ENCODE data around the gene HS3ST6. TPM values are rescaled to one million over a fixed set of nuclear protein-coding genes. Genes with fewer than 3 reads are reported as not detected.
"Not testable (repeated sequence)": the region's sequence is repeated elsewhere in the genome, so short reads cannot be mapped to it uniquely, and the experiment has no call there.

Gene HS3ST6
- total RNA-seq, 2 donors from 2014 or later: not detected

DNA sequence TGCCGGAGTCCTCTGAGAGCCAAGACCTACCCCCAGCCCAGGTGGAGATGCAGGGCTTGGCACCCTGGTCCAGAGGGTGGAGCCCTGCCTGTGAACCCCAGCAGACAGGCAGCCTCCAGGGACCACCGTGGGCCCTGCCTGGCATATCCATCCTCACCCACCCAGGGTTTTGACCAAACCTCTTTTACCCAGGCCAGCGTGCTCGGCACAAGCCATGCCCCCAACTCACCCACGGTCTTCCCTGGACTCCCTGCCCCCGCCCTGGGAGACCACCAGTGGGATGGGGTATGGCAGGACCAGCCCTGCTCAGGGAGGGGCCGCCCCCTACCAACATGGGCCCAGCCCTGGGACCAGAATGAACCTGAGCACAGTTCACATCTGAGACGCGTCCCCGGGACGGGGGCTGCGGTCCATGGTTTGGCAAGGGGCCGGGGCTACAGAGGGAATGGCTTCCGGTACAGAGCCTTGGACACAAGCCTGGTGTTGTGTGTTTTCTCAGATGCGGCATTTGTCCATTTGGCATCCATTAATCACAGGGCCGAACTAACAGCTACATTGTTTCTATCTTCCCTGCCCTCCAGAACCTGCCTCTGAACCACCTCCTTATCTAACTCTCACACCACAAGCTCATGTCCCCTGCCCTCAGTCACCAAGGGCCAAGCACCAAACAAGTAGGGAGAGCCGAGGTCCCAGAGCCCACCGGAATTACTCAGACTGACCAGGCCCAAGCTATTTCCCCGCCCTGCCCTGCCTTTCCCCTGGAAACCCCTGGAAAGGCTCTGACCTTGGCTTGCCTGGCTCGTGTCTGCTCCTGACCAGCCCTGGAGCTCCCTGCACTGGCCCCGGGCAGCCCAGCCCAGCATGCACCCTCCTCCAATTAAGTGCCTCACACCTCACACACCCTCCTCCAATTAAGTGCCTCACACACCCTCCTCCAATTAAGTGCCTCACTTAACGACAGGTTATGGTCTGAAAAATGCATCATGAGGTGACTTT lies 14.1 kb downstream of the HS3ST6 start:
- no peak overlapping the region for H3K4me3 Mint-ChIP-seq
- H3K9me3 Mint-ChIP-seq: no peaks in the 10 kb centered on the region
- no peak for ATAC-seq (replicated peaks in 1 of 2)
- H3K4me1 Mint-ChIP-seq (ENCODE audit: low read depth): no peaks in the 10 kb centered on the region
- peaks cover 13% of the 10 kb centered on the region for H3K27me3 Mint-ChIP-seq (ENCODE audit: low read depth)
- DNase-seq: no peak
- H3K36me3 Mint-ChIP-seq (ENCODE audit: insufficient read depth in 2 of 2): no peaks in the 10 kb centered on the region
- H3K27ac Mint-ChIP-seq: no peak overlapping the region

DNA sequence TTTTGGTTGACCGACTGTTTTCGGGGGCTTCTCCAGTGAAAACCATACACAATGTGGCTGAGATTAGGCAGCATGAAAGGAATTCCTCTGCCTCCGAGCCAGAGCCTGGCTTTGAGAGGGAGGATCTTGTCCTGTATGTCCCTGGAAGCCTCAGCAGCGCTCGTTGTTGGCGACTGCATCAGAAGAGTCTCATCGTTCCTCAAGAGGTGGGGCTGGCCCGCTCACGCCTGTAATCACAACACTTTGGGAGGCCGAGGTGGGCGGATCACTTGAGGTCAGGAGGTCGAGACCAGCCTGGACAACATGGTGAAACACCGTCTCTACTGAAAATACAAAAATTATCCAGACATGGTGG lies 15.0 kb downstream of the HS3ST6 start:
- Mint-ChIP-seq H3K36me3 (ENCODE audit: insufficient read depth in 2 of 2) (no peaks in the 10 kb centered on the region), H3K27me3 (ENCODE audit: low read depth) (peaks cover 5% of the 10 kb centered on the region), H3K4me3 (no peak overlapping the region), H3K27ac (no peak overlapping the region), H3K4me1 (ENCODE audit: low read depth) (no peaks in the 10 kb centered on the region), H3K9me3 (no peaks in the 10 kb centered on the region)
- no peak for ATAC-seq (replicated peaks in 1 of 2)
- no peak for DNase-seq

DNA sequence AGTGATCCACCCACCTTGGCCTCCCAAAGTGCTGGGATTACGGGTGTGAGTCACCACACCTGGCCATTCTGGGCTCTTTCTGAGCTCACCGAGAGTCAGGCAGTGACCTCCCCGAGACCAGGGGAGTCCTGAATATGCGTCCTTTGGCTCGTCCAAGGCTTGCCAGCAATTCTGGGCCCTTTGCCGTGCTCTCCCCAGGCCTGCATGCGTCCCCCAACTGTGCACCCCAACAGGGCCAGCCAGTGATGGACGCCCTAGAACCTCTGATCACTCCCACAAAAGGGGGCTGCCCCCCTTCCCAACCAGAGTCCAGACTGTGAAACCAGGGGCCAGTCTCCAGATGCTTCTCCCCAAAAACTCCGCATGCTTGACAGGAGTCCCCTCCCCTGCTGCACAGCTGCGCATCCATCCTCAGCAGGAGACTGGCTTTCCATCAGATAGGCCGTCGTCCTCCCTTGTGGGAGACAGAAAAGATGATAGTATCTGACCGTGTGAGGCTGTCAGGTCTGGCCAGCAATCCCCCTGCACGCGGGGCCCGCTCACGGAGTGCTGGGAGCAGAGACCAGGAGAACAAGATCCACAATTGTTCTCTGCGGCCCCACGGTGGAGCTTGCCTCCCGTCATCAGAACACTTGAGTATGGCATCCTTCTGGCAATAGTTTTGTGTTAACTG lies 15.5 kb downstream of the HS3ST6 start:
- Mint-ChIP-seq H3K9me3 (no peaks in the 10 kb centered on the region), H3K27ac (no peak overlapping the region), H3K4me1 (ENCODE audit: low read depth) (no peaks in the 10 kb centered on the region), H3K4me3 (no peak overlapping the region), H3K36me3 (ENCODE audit: insufficient read depth in 2 of 2) (no peaks in the 10 kb centered on the region), H3K27me3 (ENCODE audit: low read depth) (peaks cover 5% of the 10 kb centered on the region)
- no peak for DNase-seq
- ATAC-seq (replicated peaks in 1 of 2): no peak

GRCh38 chr16:1900452-1900774 lies 17.8 kb downstream of the HS3ST6 start:
- H3K27me3 Mint-ChIP-seq (ENCODE audit: low read depth): no peaks in the 10 kb centered on the region
- no peak for ATAC-seq (replicated peaks in 1 of 2)

GRCh38 chr16:1899641-1900451 lies 18.4 kb downstream of the HS3ST6 start:
- no peak overlapping the region for H3K27ac Mint-ChIP-seq

More at GRCh38 chr16:1900452-1900774, 17.8 kb downstream of the HS3ST6 start:
- Mint-ChIP-seq H3K27ac (no peak overlapping the region), H3K4me1 (ENCODE audit: low read depth) (no peaks in the 10 kb centered on the region), H3K4me3 (no peak overlapping the region), H3K36me3 (ENCODE audit: insufficient read depth in 2 of 2) (no peaks in the 10 kb centered on the region), H3K9me3 (no peaks in the 10 kb centered on the region)
- DNase-seq: no peak

DNA sequence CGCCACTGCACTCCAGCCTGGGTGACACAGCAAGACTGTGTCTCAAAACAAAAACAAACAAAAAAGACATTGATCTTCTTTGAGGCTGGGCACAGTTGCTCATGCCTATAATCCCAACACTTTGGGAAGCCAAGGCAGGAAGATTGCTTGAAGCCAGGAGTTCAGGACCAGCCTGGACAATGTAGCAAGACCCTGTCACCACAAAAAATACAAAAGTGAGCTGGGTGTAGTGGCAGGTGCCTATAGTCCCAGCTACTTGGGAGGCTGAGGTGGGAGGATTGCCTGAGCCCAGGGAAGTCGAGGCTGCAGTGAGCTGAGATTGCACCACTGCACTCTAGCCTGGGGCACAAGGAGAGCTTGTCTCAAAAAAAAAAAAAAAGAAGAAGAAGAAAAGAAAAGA lies 20.5 kb downstream of the HS3ST6 start:
- H3K4me1 Mint-ChIP-seq (ENCODE audit: low read depth); H3K36me3 Mint-ChIP-seq (ENCODE audit: insufficient read depth in 2 of 2); H3K27ac Mint-ChIP-seq; ATAC-seq (replicated peaks in 1 of 2); DNase-seq; H3K4me3 Mint-ChIP-seq; H3K9me3 Mint-ChIP-seq; H3K27me3 Mint-ChIP-seq (ENCODE audit: low read depth): not testable (repeated sequence)

More at GRCh38 chr16:1899641-1900451, 18.4 kb downstream of the HS3ST6 start:
- no peak for ATAC-seq (replicated peaks in 1 of 2)
- Mint-ChIP-seq H3K4me1 (ENCODE audit: low read depth) (no peaks in the 10 kb centered on the region), H3K9me3 (no peaks in the 10 kb centered on the region), H3K4me3 (no peak overlapping the region), H3K27me3 (ENCODE audit: low read depth) (no peaks in the 10 kb centered on the region), H3K36me3 (ENCODE audit: insufficient read depth in 2 of 2) (no peaks in the 10 kb centered on the region)
- no peak for DNase-seq

GRCh38 chr16:1895949-1896675 lies 22.1 kb downstream of the HS3ST6 start:
- ATAC-seq (replicated peaks in 1 of 2) (no peak), DNase-seq (no peak)
- Mint-ChIP-seq H3K4me1 (ENCODE audit: low read depth) (no peaks in the 10 kb centered on the region), H3K9me3 (no peaks in the 10 kb centered on the region), H3K4me3 (no peak overlapping the region), H3K27me3 (ENCODE audit: low read depth) (peaks cover 11% of the 10 kb centered on the region), H3K36me3 (ENCODE audit: insufficient read depth in 2 of 2) (no peaks in the 10 kb centered on the region), H3K27ac (no peak overlapping the region)

DNA sequence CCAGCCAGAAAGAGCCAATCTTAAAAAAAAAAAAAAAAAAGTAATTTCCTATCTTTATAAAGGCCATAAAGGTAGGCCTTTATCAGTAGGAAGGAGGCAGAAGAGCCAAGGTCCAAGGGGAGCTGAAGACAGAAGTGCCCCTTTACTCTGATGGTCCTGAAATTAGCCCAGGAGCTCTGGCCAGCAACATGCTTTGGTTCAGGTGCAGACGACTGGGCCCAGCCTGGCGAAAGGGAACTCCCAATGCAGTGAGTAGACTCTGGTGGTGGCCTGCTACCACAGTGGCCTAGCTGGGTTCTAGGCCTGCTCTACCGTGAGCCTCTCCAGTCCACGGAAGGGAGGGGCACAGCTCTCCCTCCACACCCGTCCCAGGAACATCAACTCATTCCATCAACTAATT lies 23.1 kb downstream of the HS3ST6 start:
- ATAC-seq (replicated peaks in 1 of 2): no peak
- no peaks in the 10 kb centered on the region for H3K36me3 Mint-ChIP-seq (ENCODE audit: insufficient read depth in 2 of 2)
- H3K9me3 Mint-ChIP-seq: no peaks in the 10 kb centered on the region
- no peaks in the 10 kb centered on the region for H3K4me1 Mint-ChIP-seq (ENCODE audit: low read depth)
- DNase-seq: no peak
- peaks cover 20% of the 10 kb centered on the region for H3K27me3 Mint-ChIP-seq (ENCODE audit: low read depth)
- H3K4me3 Mint-ChIP-seq: no peak overlapping the region
- H3K27ac Mint-ChIP-seq: no peak overlapping the region

DNA sequence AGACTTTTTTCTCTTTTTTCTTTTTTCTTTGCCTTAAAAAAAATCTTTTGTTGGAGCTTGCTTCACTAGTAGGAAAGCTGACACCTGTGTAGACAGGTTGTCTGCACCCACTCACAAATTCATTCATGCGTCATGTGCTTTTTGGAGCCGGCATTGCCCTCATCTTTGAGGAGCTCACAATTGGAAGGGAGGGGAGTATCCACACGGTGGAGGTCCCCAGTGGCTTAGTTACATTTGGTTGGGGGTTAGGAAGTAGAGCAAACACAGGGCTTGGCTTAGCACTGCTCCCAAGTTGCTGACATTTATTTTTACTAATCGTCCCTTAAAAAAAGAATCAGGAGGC lies 27.5 kb downstream of the HS3ST6 start:
- DNase-seq (no peak), ATAC-seq (replicated peaks in 1 of 2) (no peak)
- Mint-ChIP-seq H3K4me1 (ENCODE audit: low read depth) (no peaks in the 10 kb centered on the region), H3K27me3 (ENCODE audit: low read depth) (peaks cover 22% of the 10 kb centered on the region), H3K4me3 (no peak overlapping the region), H3K27ac (no peak overlapping the region), H3K9me3 (no peaks in the 10 kb centered on the region), H3K36me3 (ENCODE audit: insufficient read depth in 2 of 2) (no peaks in the 10 kb centered on the region)

- Mint-ChIP-seq H3K27me3 (ENCODE audit: low read depth) (peaks cover 24% of the 10 kb centered on the region), H3K27ac (no peak overlapping the region), H3K4me3 (no peak overlapping the region), H3K4me1 (ENCODE audit: low read depth) (no peaks in the 10 kb centered on the region), H3K36me3 (ENCODE audit: insufficient read depth in 2 of 2) (no peaks in the 10 kb centered on the region), H3K9me3 (no peaks in the 10 kb centered on the region)
- ATAC-seq (replicated peaks in 1 of 2) (no peak), DNase-seq (no peak)
Observed at GRCh38 chr16:1890024-1890707, 28.0 kb downstream of the HS3ST6 start.

DNA sequence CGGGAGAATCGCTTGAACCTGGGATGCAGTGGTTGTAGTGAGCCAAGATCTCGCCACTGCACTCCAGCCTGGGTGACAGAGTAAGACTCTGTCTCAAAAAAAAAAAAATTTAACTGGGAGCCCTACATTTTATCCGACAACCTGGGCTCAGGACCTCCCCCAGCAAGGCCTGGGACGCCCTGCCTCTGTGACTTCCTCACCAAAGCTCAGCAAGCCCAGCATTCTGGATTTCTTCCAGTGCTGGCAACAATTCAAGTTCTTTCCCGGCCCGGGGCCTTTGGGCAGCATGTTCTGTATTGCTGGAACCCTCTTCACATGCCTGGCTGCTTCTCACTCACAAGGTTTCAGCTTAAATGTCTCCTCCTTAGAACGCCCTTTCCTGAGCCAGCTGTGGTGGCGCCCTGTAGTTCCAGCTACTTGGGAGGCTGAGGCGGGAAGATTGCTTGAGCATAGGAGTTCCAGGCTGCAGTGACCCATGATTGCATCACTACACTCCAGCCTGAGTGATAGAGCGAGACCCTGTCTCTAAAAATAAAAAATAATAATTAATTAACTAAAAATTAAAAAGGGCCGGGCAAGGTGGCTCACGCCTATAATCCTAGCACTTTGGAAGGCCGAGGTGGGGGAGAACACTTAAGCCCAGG lies 30.4 kb downstream of the HS3ST6 start:
- Mint-ChIP-seq H3K27me3 (ENCODE audit: low read depth) (peaks cover 22% of the 10 kb centered on the region), H3K27ac (no peak overlapping the region), H3K4me1 (ENCODE audit: low read depth) (no peaks in the 10 kb centered on the region), H3K36me3 (ENCODE audit: insufficient read depth in 2 of 2) (no peaks in the 10 kb centered on the region), H3K4me3 (no peak overlapping the region), H3K9me3 (no peaks in the 10 kb centered on the region)
- no peak for DNase-seq
- no peak for ATAC-seq (replicated peaks in 1 of 2)

- H3K27ac Mint-ChIP-seq: no peak overlapping the region
- ATAC-seq (replicated peaks in 1 of 2): no peak
- peaks cover 7% of the 10 kb centered on the region for H3K27me3 Mint-ChIP-seq (ENCODE audit: low read depth)
- H3K4me1 Mint-ChIP-seq (ENCODE audit: low read depth): no peaks in the 10 kb centered on the region
- H3K9me3 Mint-ChIP-seq: no peaks in the 10 kb centered on the region
- DNase-seq: no peak
- H3K36me3 Mint-ChIP-seq (ENCODE audit: insufficient read depth in 2 of 2): no peaks in the 10 kb centered on the region
- no peak overlapping the region for H3K4me3 Mint-ChIP-seq
Observed at GRCh38 chr16:1884889-1885288, 33.3 kb downstream of the HS3ST6 start.

Data from activated T-cell treated with anti-CD3 and anti-CD28 coated beads, Interleukin-2, amount 50 U/mL, for 72 hours (primary cell).